ENCODE data around the gene SMARCB1. TPM values are rescaled to one million over a fixed set of nuclear protein-coding genes. Genes with fewer than 3 reads are reported as not detected.
A peak's percentile ranks its signal among the peaks of the same experiment; 100 is the strongest.

Gene SMARCB1
- total RNA-seq, 4 donors from 2014 or later: 28.8 to 55.6 (median 34.9) TPM

DNA sequence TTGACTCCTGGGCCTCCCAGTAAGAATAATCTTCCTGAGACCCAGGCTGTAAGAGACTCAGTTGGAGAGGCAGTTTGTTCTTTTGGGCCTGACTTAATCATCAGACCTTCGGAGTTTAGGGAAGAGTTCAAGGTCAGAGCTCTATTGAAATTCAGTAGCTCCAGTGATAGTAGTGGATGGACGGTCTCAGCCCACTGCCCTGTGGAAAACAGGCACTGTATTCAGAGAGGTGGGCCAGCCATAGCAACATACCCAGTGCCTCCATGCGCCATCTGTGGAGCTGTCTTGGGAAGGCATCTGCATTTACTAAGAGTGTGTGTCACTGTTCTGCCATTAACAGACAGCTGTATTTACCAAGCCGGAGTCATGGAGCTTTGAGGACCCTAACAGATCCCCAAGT, 2.9 kb downstream of the SMARCB1 start:
- no peak overlapping the region for H3K4me3 ChIP-seq
- intact Hi-C loops (cut with DNase I): no loop called here
- 90% methylated on average over 4 of the region's 4 CpGs for WGBS
- H3K4me1 ChIP-seq: peaks cover 31 to 69% (median 59%) of the 10 kb centered on the region in 4 donors
- no peaks in the 10 kb centered on the region for H3K27me3 ChIP-seq
- no peak for DNase-seq (ENCODE audit: extremely low spot score)
- TF ChIP-seq, protein P1, sequence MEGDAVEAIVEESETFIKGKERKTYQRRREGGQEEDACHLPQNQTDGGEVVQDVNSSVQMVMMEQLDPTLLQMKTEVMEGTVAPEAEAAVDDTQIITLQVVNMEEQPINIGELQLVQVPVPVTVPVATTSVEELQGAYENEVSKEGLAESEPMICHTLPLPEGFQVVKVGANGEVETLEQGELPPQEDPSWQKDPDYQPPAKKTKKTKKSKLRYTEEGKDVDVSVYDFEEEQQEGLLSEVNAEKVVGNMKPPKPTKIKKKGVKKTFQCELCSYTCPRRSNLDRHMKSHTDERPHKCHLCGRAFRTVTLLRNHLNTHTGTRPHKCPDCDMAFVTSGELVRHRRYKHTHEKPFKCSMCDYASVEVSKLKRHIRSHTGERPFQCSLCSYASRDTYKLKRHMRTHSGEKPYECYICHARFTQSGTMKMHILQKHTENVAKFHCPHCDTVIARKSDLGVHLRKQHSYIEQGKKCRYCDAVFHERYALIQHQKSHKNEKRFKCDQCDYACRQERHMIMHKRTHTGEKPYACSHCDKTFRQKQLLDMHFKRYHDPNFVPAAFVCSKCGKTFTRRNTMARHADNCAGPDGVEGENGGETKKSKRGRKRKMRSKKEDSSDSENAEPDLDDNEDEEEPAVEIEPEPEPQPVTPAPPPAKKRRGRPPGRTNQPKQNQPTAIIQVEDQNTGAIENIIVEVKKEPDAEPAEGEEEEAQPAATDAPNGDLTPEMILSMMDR (IDR thresholded peaks at IDR 0.05): no peak
- no peak for TF ChIP-seq POLR2AphosphoS5 (IDR thresholded peaks at IDR 0.05)
- TF ChIP-seq EP300 (IDR thresholded peaks at IDR 0.05): no peak
- TF ChIP-seq POLR2A (IDR thresholded peaks at IDR 0.05; ENCODE audit: low read depth): no peak
- H3K36me3 ChIP-seq: peaks cover 21 to 31% (median 29%) of the 10 kb centered on the region in 4 donors
- no peaks in the 10 kb centered on the region for H3K9me3 ChIP-seq
- peak overlapping the region in 3 of 4 donors; percentile 3 to 42 (median 21) for H3K27ac ChIP-seq (replicated peaks in 1 of 4)

DNA sequence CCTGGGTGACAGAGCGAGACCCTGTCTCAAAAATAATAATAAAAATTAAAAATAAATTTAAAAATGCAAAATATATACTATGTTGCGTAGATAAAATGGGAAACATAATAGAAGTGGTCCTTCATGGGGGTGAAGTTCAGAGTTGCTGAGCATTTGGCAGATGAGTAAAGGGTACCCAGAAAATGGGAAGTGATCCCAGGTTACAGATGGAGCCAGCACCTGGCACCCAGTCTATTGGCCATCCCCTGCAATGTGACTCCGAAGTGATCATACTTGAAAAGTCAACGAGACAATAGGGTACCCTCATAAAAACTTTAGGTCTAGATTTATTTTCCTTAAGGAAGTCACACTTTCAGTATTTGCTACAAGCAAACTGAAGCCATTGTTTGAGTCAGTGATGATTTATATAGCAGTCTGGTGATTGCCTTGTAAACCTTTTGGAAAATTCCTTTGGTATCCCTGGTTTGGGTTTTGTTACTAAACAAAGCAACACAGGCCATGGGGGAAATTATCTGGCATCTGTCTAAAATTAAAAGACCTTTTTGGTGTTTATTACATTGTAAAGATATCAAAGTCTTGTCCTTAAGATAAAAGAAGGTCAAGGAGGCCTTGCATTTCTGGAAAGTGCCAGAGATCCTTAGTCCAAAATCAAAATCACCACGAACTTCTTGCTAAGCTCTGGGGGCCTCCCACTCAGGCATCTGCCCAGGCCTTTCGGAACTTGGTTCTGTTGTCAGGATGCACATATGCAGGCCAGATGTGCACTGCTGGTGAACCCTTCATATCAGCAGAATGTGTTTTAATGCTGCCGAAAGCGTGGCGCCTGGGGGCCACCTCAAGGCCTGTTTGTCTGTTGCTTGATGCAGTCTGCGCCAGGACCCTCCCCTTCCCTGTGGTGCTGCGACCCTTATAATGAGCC, 4.3 kb downstream of the SMARCB1 start:
- H3K4me3 ChIP-seq: no peak overlapping the region
- H3K4me1 ChIP-seq: peaks cover 30 to 60% (median 52%) of the 10 kb centered on the region in 4 donors
- WGBS: 38% methylated on average over 11 of the region's 11 CpGs
- TF ChIP-seq, protein P1 (IDR thresholded peaks at IDR 0.05): no peak
- TF ChIP-seq EP300 (IDR thresholded peaks at IDR 0.05) (no peak), POLR2AphosphoS5 (IDR thresholded peaks at IDR 0.05) (no peak), POLR2A (IDR thresholded peaks at IDR 0.05; ENCODE audit: low read depth) (no peak)
- DNase-seq (ENCODE audit: extremely low spot score): no peak
- H3K27ac ChIP-seq (replicated peaks in 1 of 4): peak overlapping the region; percentile 13 to 42 (median 26)
- H3K36me3 ChIP-seq: peaks cover 21 to 45% (median 44%) of the 10 kb centered on the region in 4 donors
- H3K9me3 ChIP-seq: no peaks in the 10 kb centered on the region
- H3K27me3 ChIP-seq: no peaks in the 10 kb centered on the region
- intact Hi-C loops (cut with DNase I): no loop called here

DNA sequence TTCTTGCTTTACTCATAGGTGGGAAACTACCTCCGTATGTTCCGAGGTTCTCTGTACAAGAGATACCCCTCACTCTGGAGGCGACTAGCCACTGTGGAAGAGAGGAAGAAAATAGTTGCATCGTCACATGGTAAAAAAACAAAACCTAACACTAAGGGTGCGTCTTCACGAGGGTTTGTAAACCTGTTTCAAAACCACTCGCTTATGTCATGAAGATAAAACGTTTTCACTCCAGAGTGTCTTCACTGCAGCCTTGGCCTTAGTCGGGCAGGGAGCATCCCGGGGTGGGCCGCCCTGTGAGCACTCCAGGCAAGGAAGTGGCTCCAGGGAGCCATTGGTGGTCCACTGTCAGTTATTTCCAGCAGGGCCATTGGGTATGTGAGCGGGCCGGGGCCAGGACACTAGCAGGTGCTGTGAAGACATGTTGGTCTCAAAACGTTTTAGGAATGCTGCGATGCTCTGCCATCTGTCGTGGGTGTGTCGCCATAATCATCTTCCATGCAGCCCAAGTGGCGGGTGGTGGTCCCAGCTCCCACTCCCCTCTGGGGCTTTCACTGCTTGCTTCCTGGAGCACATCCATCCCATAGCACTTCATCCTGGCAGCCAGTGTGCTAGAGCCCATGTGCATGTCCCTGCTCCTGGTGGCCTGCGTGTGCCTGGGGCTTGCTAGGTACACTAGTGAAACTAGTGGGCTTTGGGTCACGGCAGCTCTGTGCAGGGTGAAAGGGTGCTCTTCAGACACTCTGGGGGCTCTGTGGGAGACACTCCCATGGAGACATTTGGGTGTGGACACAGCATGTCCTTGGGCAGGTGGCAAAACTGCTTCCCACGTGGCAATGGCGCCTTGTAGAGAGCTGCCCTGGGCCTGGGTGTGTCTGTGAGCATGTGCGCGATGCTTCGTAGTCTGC, 5.2 kb downstream of the SMARCB1 start:
- TF ChIP-seq POLR2AphosphoS5 (IDR thresholded peaks at IDR 0.05) (no peak), POLR2A (IDR thresholded peaks at IDR 0.05; ENCODE audit: low read depth) (no peak), EP300 (IDR thresholded peaks at IDR 0.05) (no peak)
- TF ChIP-seq, protein P1 (IDR thresholded peaks at IDR 0.05): no peak
- no peak overlapping the region for H3K4me3 ChIP-seq
- H3K36me3 ChIP-seq: peaks cover 26 to 52% (median 51%) of the 10 kb centered on the region in 4 donors
- peak overlapping the region; percentile 13 to 42 (median 26) for H3K27ac ChIP-seq (replicated peaks in 1 of 4)
- no peaks in the 10 kb centered on the region for H3K9me3 ChIP-seq
- no peaks in the 10 kb centered on the region for H3K27me3 ChIP-seq
- intact Hi-C loops (cut with DNase I): no loop called here
- WGBS: 79% methylated on average over 18 of the region's 25 CpGs
- DNase-seq (ENCODE audit: extremely low spot score): no peak
- H3K4me1 ChIP-seq: peaks cover 25 to 54% (median 45%) of the 10 kb centered on the region in 4 donors

DNA sequence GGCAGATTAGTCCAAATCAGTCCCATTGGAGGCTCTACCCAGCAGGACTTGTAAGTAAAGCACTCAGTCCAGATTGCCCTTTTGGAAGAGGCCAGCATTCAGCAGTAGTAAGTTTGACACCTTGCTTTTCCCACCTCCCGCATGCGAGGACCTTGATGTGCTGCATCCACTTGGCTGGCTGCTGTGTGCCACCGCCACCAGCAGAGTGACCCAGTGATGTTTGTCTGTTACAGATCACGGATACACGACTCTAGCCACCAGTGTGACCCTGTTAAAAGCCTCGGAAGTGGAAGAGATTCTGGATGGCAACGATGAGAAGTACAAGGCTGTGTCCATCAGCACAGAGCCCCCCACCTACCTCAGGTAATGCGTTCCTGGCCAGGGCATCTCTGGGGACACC, 6.6 kb downstream of the SMARCB1 start:
- H3K27ac ChIP-seq (replicated peaks in 1 of 4): no peak overlapping the region
- no peaks in the 10 kb centered on the region for H3K27me3 ChIP-seq
- 89% methylated on average over 8 of the region's 8 CpGs for WGBS
- intact Hi-C loops (cut with DNase I): no loop called here
- H3K4me3 ChIP-seq: no peak overlapping the region
- H3K9me3 ChIP-seq: no peaks in the 10 kb centered on the region
- peaks cover 34 to 64% (median 59%) of the 10 kb centered on the region in 4 donors for H3K36me3 ChIP-seq
- no peak for DNase-seq (ENCODE audit: extremely low spot score)
- TF ChIP-seq, protein P1 (IDR thresholded peaks at IDR 0.05): no peak
- TF ChIP-seq POLR2A (IDR thresholded peaks at IDR 0.05; ENCODE audit: low read depth) (no peak), EP300 (IDR thresholded peaks at IDR 0.05) (no peak), POLR2AphosphoS5 (IDR thresholded peaks at IDR 0.05) (no peak)
- peaks cover 19 to 43% (median 36%) of the 10 kb centered on the region in 4 donors for H3K4me1 ChIP-seq
